Hepatocyte (in vitro differentiated cells): ENCODE measurements around the gene TRHDE. TPM values are rescaled to one million over a fixed set of nuclear protein-coding genes. Genes with fewer than 3 reads are reported as not detected.
A peak's percentile ranks its signal among the peaks of the same experiment; 100 is the strongest.

Experiments
- DNase-seq: peaks from one replicate; pipeline ENCODE4 v3.0.0-alpha.2; 2016; ENCODE audit warnings: low spot score
- H2AFZ ChIP-seq: fragments of 200-600 bp; sonication (generic); 2 replicates; pipeline ENCODE4 v1.6.0; 2016; ENCODE audit warnings: antibody characterized with exemption, mild to moderate bottlenecking
- H3K27ac ChIP-seq: fragments of 200-600 bp; sonication (generic); 2 replicates; pipeline ENCODE4 v1.5.1; 2016; ENCODE audit warnings: mild to moderate bottlenecking
- H3K27me3 ChIP-seq: fragments of 200-600 bp; sonication (generic); 2 replicates; pipeline ENCODE4 v1.6.1; 2016
- H3K36me3 ChIP-seq: fragments of 200-600 bp; sonication (generic); replicated peaks from 2 replicates; pipeline ENCODE4 v1.5.1; 2016; ENCODE audit warnings: low read depth; ENCODE audit not compliant: insufficient read depth
- H3K4me1 ChIP-seq: fragments of 200-600 bp; sonication (generic); 2 replicates; pipeline ENCODE4 v1.5.1; 2016; ENCODE audit warnings: mild to moderate bottlenecking, moderate library complexity; ENCODE audit not compliant: insufficient read depth
- H3K4me2 ChIP-seq: fragments of 200-600 bp; sonication (generic); 2 replicates; pipeline ENCODE4 v1.6.0; 2016
- H3K4me3 ChIP-seq: fragments of 200-600 bp; sonication (generic); 2 replicates; pipeline ENCODE4 v1.5.1; 2016; ENCODE audit warnings: mild to moderate bottlenecking
- H3K79me2 ChIP-seq: fragments of 200-600 bp; sonication (generic); 2 replicates; pipeline ENCODE4 v1.6.0; 2017; ENCODE audit warnings: mild to moderate bottlenecking
- H3K9me2 ChIP-seq: fragments of 200-600 bp; sonication (generic); replicated peaks from 2 replicates; pipeline ENCODE4 v1.6.0; 2017; ENCODE audit warnings: mild to moderate bottlenecking; ENCODE audit not compliant: insufficient read depth
- H3K9me3 ChIP-seq: fragments of 200-600 bp; sonication (generic); 2 replicates; pipeline ENCODE4 v1.5.1; 2016; ENCODE audit warnings: low read depth, mild to moderate bottlenecking
- H4K20me1 ChIP-seq: fragments of 200-600 bp; sonication (generic); 2 replicates; pipeline ENCODE4 v1.6.0; 2016; ENCODE audit warnings: mild to moderate bottlenecking; ENCODE audit not compliant: insufficient read depth, poor library complexity, severe bottlenecking
- EZH2 ChIP-seq: fragments of 200-600 bp; sonication (generic); IDR thresholded peaks from 2 replicates; pipeline ENCODE4 v1.6.1; 2016; ENCODE audit warnings: antibody characterized with exemption, mild to moderate bottlenecking, borderline replicate concordance
- EZH2phosphoT487 ChIP-seq: fragments of 200-600 bp; sonication (generic); IDR thresholded peaks from one replicate; pipeline ENCODE4 v1.6.1; 2018; ENCODE audit warnings: antibody characterized with exemption, mild to moderate bottlenecking, low read depth, moderate library complexity; ENCODE audit not compliant: unreplicated experiment, severe bottlenecking
- WGBS: methylation state at CpG from one replicate; pipeline ENCODE4 v1.1.6; 2016; ENCODE audit warnings: low lambda C conversion rate; ENCODE audit errors: missing lambda C conversion rate; 5-methylcytosine and 5-hydroxymethylcytosine counted together
- polyA plus RNA-seq: library from polyadenylated mRNA; unstranded; fragments of >200 nt; fragmentation: Nextera tagmentation; extraction: Ambion mirVana; gene quantifications from 2 replicates; pipeline ENCODE4 v1.2.1, GENCODE V29; 2016
- total RNA-seq: library from RNA; depleted of rRNA; stranded (reverse); fragments of >200 nt; gene quantifications from 2 replicates; pipeline ENCODE4 v1.2.3, GENCODE V29; 2014
- TF ChIP-seq, protein P1 (sequence below): fragments of 200-600 bp; sonication (generic); IDR thresholded peaks from 2 replicates; pipeline ENCODE4 v1.5.1; 2016; ENCODE audit warnings: antibody characterized with exemption, mild to moderate bottlenecking; ENCODE audit not compliant: poor library complexity

The TRHDE gene
- total and polyA plus RNA-seq, 2 experiments from 2014 or later: 1.3 to 5.0 TPM

DNA sequence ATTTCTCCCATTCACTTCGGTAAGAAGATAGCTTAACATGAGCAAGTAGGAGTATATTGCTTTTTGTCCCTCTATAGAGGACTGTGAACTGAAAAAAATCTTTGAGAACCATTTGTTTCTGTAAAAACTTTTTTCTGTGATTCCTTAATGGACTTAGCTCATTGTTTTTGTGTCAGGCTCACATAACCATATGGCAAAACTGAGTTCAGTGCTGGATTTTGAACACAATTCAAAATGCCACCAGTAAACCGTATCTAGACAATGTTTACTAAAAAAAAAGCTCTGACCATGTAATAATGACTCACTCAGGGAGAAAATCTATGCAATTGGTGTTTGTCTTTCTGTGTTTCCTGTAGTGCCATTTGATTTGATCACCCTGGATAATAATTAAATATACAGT, 5.2 kb downstream of the TRHDE start:
- Histone ChIP-seq H3K27ac (no peak overlapping the region), H3K27me3 (peaks cover 14% of the 10 kb centered on the region), H3K4me3 (no peak overlapping the region), H3K4me2 (peak overlapping the region; percentile 11), H3K79me2 (no peaks in the 10 kb centered on the region), H3K4me1 (peaks cover 9% of the 10 kb centered on the region), H2AFZ (no peak overlapping the region), H4K20me1 (no peaks in the 10 kb centered on the region), H3K36me3 (no peaks in the 10 kb centered on the region), H3K9me2 (no peaks in the 10 kb centered on the region), H3K9me3 (no peaks in the 10 kb centered on the region)
- 63% methylated on average over 2 of the region's 2 CpGs for WGBS
- no peak for DNase-seq
- TF ChIP-seq EZH2phosphoT487: no peak
- TF ChIP-seq EZH2: no peak
- TF ChIP-seq, protein P1, sequence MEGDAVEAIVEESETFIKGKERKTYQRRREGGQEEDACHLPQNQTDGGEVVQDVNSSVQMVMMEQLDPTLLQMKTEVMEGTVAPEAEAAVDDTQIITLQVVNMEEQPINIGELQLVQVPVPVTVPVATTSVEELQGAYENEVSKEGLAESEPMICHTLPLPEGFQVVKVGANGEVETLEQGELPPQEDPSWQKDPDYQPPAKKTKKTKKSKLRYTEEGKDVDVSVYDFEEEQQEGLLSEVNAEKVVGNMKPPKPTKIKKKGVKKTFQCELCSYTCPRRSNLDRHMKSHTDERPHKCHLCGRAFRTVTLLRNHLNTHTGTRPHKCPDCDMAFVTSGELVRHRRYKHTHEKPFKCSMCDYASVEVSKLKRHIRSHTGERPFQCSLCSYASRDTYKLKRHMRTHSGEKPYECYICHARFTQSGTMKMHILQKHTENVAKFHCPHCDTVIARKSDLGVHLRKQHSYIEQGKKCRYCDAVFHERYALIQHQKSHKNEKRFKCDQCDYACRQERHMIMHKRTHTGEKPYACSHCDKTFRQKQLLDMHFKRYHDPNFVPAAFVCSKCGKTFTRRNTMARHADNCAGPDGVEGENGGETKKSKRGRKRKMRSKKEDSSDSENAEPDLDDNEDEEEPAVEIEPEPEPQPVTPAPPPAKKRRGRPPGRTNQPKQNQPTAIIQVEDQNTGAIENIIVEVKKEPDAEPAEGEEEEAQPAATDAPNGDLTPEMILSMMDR: no peak

DNA sequence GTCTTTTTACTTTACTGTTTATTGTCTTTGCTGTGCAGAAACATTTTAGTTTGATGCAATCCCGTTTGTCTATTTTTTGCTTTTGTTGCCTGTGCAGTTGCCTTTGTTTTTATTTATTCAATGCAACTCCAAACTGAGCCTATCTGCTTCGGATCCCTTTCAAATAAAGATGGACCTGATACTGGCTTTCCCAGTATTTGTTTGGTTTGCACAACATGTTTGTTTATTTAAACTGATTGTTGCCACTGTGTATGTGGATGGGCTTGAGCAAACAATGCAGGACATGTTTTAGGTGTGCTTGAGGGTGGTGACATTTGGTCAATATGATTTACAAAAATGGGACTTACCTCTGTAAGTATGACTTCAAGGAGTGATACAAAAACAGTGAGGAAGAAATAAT, 6.7 kb downstream of the TRHDE start:
- Histone ChIP-seq H3K4me1 (peaks cover 9% of the 10 kb centered on the region), H3K4me2 (no peak overlapping the region), H3K9me3 (no peaks in the 10 kb centered on the region), H3K36me3 (no peaks in the 10 kb centered on the region), H2AFZ (no peak overlapping the region), H3K27me3 (peaks cover 8% of the 10 kb centered on the region), H3K4me3 (no peak overlapping the region), H4K20me1 (no peaks in the 10 kb centered on the region), H3K79me2 (no peaks in the 10 kb centered on the region), H3K9me2 (no peaks in the 10 kb centered on the region), H3K27ac (no peak overlapping the region)
- DNase-seq: no peak
- 37% methylated on average over 2 of the region's 2 CpGs for WGBS
- TF ChIP-seq EZH2phosphoT487 (no peak), EZH2 (no peak)
- TF ChIP-seq, protein P1: no peak

DNA sequence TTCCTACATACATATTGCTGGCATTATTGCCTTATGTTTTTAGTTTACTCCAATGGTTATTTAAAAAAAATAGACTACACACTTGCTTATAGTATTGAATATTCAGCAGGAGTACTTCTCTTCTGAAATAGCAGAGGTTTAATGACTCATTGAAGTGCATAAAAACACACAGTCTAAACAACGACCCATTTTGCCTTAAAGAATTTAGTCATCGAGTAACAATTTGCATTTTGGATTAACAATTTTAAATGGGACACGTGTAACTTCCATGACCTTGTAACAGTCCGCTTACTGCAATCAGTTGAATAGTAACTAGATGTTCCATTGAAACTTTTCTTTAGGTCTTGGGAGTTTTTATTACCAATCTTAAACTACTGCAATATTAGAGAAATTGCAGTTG, 9.0 kb downstream of the TRHDE start:
- H3K9me2 ChIP-seq: no peaks in the 10 kb centered on the region
- peaks cover 4% of the 10 kb centered on the region for H3K4me1 ChIP-seq
- no peak overlapping the region for H2AFZ ChIP-seq
- H3K4me3 ChIP-seq: no peak overlapping the region
- H3K27me3 ChIP-seq: no peaks in the 10 kb centered on the region
- TF ChIP-seq, protein P1: no peak
- TF ChIP-seq EZH2phosphoT487 (no peak), EZH2 (no peak)
- 67% methylated on average over 4 of the region's 4 CpGs for WGBS
- no peak overlapping the region for H3K27ac ChIP-seq
- H3K4me2 ChIP-seq: no peak overlapping the region
- H4K20me1 ChIP-seq: no peaks in the 10 kb centered on the region
- H3K36me3 ChIP-seq: no peaks in the 10 kb centered on the region
- H3K9me3 ChIP-seq: no peaks in the 10 kb centered on the region
- no peak for DNase-seq
- no peaks in the 10 kb centered on the region for H3K79me2 ChIP-seq

DNA sequence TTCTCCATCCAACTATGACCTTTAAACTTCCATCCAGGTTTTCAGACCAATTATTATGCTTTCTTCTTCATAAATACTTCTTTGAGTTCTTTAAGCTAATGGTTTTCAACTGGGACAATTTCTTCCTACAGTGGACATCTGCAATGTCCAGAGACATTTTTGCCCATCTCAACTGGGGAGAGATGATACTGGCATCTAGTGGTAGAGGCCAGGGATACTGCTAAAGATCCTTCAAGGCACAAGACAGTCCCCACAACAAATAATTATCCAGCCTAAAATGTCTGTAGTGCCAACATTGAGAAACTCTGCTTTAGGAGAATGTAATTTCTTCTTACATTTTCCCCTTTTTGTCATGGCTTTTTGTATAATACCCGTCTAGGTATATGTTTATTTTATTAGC, 10.6 kb downstream of the TRHDE start:
- no peak overlapping the region for H3K4me3 ChIP-seq
- no peaks in the 10 kb centered on the region for H4K20me1 ChIP-seq
- H3K36me3 ChIP-seq: no peaks in the 10 kb centered on the region
- H3K4me1 ChIP-seq: no peaks in the 10 kb centered on the region
- no peak overlapping the region for H3K4me2 ChIP-seq
- no peak for TF ChIP-seq EZH2phosphoT487
- TF ChIP-seq EZH2: no peak
- TF ChIP-seq, protein P1: peak; percentile 40
- DNase-seq: peak; percentile 30
- no peak overlapping the region for H3K27ac ChIP-seq
- no peaks in the 10 kb centered on the region for H3K79me2 ChIP-seq
- H3K9me2 ChIP-seq: no peaks in the 10 kb centered on the region
- 44% methylated on average over 1 of the region's 1 CpG for WGBS
- H3K27me3 ChIP-seq: no peaks in the 10 kb centered on the region
- no peaks in the 10 kb centered on the region for H3K9me3 ChIP-seq
- no peak overlapping the region for H2AFZ ChIP-seq
